ENCODE measurements around the gene SLC17A5. TPM values are rescaled to one million over a fixed set of nuclear protein-coding genes. Genes with fewer than 3 reads are reported as not detected.

SLC17A5 gene
- total and polyA plus RNA-seq, 2 donors (not counting 3 experiments of a cell fraction or from before 2014, with no cell fraction given) = 15.2 to 18.7 TPM

GRCh38 chr6:73639040-73639439, 14.8 kb downstream of the SLC17A5 start:
- no peak overlapping the region for H3K4me3 ChIP-seq (replicated peaks in 1 of 3; ENCODE audit: insufficient read depth in 1 of 3, low read depth in 1 of 3, low read length in 3 of 3)
- dilution Hi-C loops (cut with MboI; ENCODE audit: extremely low pct_ligation_motif_present, low sequenced_read_pairs) = no loop called here
- BruUV-seq (replicated peaks) = no TSS peak
- TF ChIP-seq CTCF (IDR thresholded peaks at IDR 0.05; ENCODE audit: extremely low read depth in 1 of 2, insufficient read depth in 1 of 2, low read depth in 1 of 2, low read length in 2 of 2) = no peak
- TF ChIP-seq JUN (IDR thresholded peaks at IDR 0.05; ENCODE audit: borderline replicate concordance, insufficient read depth, insufficient read length, low read depth) = no peak
- TF ChIP-seq MYC (IDR thresholded peaks at IDR 0.05; ENCODE audit: low read depth, low read length) = no peak
- TF ChIP-seq EZH2 (IDR thresholded peaks at IDR 0.05; ENCODE audit: borderline replicate concordance, low read depth, low read length, severe bottlenecking) = no peak
- H3K4me2 ChIP-seq (ENCODE audit: insufficient read depth, low read length) = no peak overlapping the region
- intact Hi-C loops (cut with micrococcal nuclease) = no loop called here
- ChIA-PET POLR2A (no interaction called here), CTCF (interaction anchor here (0.9 kb wide), 1 partner anchor 14 kb away, joined by 5 read pairs; no protein-coding TSS in a partner anchor)
- no peaks in the 10 kb centered on the region for H3K9me1 ChIP-seq (replicated peaks; ENCODE audit: control insufficient read depth, extremely low read depth, insufficient read depth, low read length)
- H3K79me2 ChIP-seq (ENCODE audit: control insufficient read depth, insufficient read depth, low read length) = no peaks in the 10 kb centered on the region
- no peak overlapping the region for H3K27ac ChIP-seq (ENCODE audit: insufficient read depth, low read depth, low read length)
- no peaks in the 10 kb centered on the region for H3K9me3 ChIP-seq (replicated peaks; ENCODE audit: control insufficient read depth, insufficient read depth, low read length)
- H2AFZ ChIP-seq (ENCODE audit: low read depth, low read length) = no peak overlapping the region
- no peak overlapping the region for H3K9ac ChIP-seq (replicated peaks; ENCODE audit: extremely low read depth, insufficient read depth, low read length)
- no peaks in the 10 kb centered on the region for H4K20me1 ChIP-seq (replicated peaks; ENCODE audit: control insufficient read depth, extremely low read depth, insufficient read depth, low read length)
- H3K27me3 ChIP-seq (ENCODE audit: control insufficient read depth in 2 of 2, insufficient read depth in 2 of 2, low read length in 2 of 2) = no peaks in the 10 kb centered on the region
- FAIRE-seq (no peak), DNase-seq (ENCODE audit: low read depth, low spot score) (no peak)
- H3K4me1 ChIP-seq (ENCODE audit: control insufficient read depth, extremely low read depth, insufficient read depth, low read length) = no peaks in the 10 kb centered on the region
- peaks cover 0 to 2% of the 10 kb centered on the region in 2 experiments for H3K36me3 ChIP-seq (ENCODE audit: control insufficient read depth in 2 of 2, extremely low read depth in 1 of 2, insufficient read depth in 2 of 2, low read length in 2 of 2)

DNA sequence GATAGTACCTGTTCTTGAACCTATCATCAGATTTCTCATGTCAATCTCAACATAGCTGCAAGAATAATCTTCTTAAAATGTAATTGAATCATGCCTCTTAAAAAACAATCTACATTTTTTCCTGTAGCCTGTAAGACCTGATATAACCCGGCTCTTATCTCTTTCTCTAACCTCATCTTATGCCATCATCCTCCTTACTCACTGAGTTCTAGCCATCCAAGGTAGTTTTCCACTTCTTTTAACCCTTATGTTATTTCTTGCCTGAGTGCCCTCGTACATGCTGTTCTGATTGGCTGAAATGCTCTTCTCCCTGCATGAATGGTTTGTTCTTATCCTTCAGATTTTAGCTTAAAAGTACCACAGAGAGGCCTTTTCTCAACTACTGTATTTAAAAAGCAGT, 16.4 kb downstream of the SLC17A5 start:
- BruUV-seq (replicated peaks) = no TSS peak
- CTCF ChIA-PET = interaction anchor here (0.8 kb wide), 2 partner anchors 12 to 13 kb away, joined by 3 read pairs; no protein-coding TSS in a partner anchor
- POLR2A ChIA-PET = no interaction called here

More for the DNA sequence above, 16.4 kb downstream of the SLC17A5 start:
- H3K36me3 ChIP-seq (ENCODE audit: control insufficient read depth in 2 of 2, extremely low read depth in 1 of 2, insufficient read depth in 2 of 2, low read length in 2 of 2) = peaks cover 0 to 2% of the 10 kb centered on the region in 2 experiments
- dilution Hi-C loops (cut with MboI; ENCODE audit: extremely low pct_ligation_motif_present, low sequenced_read_pairs) = no loop called here
- FAIRE-seq (no peak), DNase-seq (ENCODE audit: low read depth, low spot score) (no peak)
- no peak overlapping the region for H3K4me3 ChIP-seq (replicated peaks in 1 of 3; ENCODE audit: insufficient read depth in 1 of 3, low read depth in 1 of 3, low read length in 3 of 3)
- H3K4me2 ChIP-seq (ENCODE audit: insufficient read depth, low read length) = no peak overlapping the region
- no peaks in the 10 kb centered on the region for H3K79me2 ChIP-seq (ENCODE audit: control insufficient read depth, insufficient read depth, low read length)
- intact Hi-C loops (cut with micrococcal nuclease) = no loop called here
- no peak overlapping the region for H3K27ac ChIP-seq (ENCODE audit: insufficient read depth, low read depth, low read length)
- no peaks in the 10 kb centered on the region for H3K9me3 ChIP-seq (replicated peaks; ENCODE audit: control insufficient read depth, insufficient read depth, low read length)
- no peaks in the 10 kb centered on the region for H4K20me1 ChIP-seq (replicated peaks; ENCODE audit: control insufficient read depth, extremely low read depth, insufficient read depth, low read length)
- TF ChIP-seq CTCF (IDR thresholded peaks at IDR 0.05; ENCODE audit: extremely low read depth in 1 of 2, insufficient read depth in 1 of 2, low read depth in 1 of 2, low read length in 2 of 2) (no peak), GATA2 (IDR thresholded peaks at IDR 0.05; ENCODE audit: insufficient read depth, insufficient read length, low read depth, low read length) (no peak), POLR2A (IDR thresholded peaks at IDR 0.05; ENCODE audit: low read depth, low read length) (no peak), POLR2AphosphoS5 (IDR thresholded peaks at IDR 0.05; ENCODE audit: insufficient read depth, low read depth, low read length) (no peak), FOS (IDR thresholded peaks at IDR 0.05; ENCODE audit: borderline replicate concordance, insufficient read depth, low read length) (no peak), MYC (IDR thresholded peaks at IDR 0.05; ENCODE audit: low read depth, low read length) (no peak), EZH2 (IDR thresholded peaks at IDR 0.05; ENCODE audit: borderline replicate concordance, low read depth, low read length, severe bottlenecking) (no peak), JUN (IDR thresholded peaks at IDR 0.05; ENCODE audit: borderline replicate concordance, insufficient read depth, insufficient read length, low read depth) (no peak)
- TF ChIP-seq, protein P1, sequence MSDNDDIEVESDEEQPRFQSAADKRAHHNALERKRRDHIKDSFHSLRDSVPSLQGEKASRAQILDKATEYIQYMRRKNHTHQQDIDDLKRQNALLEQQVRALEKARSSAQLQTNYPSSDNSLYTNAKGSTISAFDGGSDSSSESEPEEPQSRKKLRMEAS (IDR thresholded peaks at IDR 0.05; ENCODE audit: insufficient read depth, insufficient read length) = no peak
- no peak overlapping the region for H2AFZ ChIP-seq (ENCODE audit: low read depth, low read length)
- no peaks in the 10 kb centered on the region for H3K27me3 ChIP-seq (ENCODE audit: control insufficient read depth in 2 of 2, insufficient read depth in 2 of 2, low read length in 2 of 2)
- H3K9me1 ChIP-seq (replicated peaks; ENCODE audit: control insufficient read depth, extremely low read depth, insufficient read depth, low read length) = no peaks in the 10 kb centered on the region
- no peak overlapping the region for H3K9ac ChIP-seq (replicated peaks; ENCODE audit: extremely low read depth, insufficient read depth, low read length)
- H3K4me1 ChIP-seq (ENCODE audit: control insufficient read depth, extremely low read depth, insufficient read depth, low read length) = no peaks in the 10 kb centered on the region
